Measurements from ENCODE around the gene NUAK1.
"Not testable (repeated sequence)": the region's sequence is repeated elsewhere in the genome, so short reads cannot be mapped to it uniquely, and the experiment has no call there.

The NUAK1 gene

DNA sequence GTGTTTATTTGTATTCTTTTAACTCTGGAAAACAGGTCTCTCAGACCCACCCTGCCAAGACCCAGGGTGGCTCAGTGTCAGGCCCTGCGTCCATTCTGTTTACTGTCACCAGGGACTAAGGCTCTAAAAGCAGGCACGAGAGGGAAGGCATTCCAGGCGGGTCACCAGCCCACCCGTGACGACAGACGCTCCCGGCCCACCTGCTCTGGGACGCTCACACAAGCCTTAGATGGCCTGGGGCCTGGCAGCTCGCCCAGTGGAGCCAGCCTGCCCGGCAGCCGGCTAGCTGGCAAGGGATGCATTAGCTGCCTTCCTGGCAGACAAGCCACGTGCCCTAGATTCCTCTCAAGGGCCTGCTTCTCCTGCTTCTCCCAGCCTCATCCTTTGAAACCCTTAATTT lies 9.2 kb upstream of the NUAK1 start:
- DNase-seq (ENCODE audit: low read depth, low spot score), result peak; percentile 75

DNA sequence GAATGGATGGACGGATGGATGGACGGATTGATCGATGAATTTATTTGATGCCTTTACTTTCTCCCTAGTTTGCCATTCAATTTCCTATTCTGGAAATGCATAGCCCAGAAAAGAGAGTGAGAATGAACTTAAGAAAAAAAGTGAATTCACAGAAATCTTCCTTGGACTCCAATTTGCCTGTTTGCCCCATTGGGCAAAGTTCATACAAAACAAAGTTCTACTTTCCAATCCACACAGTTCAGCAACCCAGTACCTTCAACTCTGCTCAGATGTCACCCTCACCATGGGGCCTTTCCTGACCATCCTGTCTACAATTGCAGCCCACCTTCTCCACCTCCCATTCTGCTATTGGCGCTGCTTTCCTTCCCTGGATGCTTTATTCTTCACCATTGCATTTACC lies 8.2 kb upstream of the NUAK1 start:
- no peak for DNase-seq (ENCODE audit: low read depth, low spot score)

DNA sequence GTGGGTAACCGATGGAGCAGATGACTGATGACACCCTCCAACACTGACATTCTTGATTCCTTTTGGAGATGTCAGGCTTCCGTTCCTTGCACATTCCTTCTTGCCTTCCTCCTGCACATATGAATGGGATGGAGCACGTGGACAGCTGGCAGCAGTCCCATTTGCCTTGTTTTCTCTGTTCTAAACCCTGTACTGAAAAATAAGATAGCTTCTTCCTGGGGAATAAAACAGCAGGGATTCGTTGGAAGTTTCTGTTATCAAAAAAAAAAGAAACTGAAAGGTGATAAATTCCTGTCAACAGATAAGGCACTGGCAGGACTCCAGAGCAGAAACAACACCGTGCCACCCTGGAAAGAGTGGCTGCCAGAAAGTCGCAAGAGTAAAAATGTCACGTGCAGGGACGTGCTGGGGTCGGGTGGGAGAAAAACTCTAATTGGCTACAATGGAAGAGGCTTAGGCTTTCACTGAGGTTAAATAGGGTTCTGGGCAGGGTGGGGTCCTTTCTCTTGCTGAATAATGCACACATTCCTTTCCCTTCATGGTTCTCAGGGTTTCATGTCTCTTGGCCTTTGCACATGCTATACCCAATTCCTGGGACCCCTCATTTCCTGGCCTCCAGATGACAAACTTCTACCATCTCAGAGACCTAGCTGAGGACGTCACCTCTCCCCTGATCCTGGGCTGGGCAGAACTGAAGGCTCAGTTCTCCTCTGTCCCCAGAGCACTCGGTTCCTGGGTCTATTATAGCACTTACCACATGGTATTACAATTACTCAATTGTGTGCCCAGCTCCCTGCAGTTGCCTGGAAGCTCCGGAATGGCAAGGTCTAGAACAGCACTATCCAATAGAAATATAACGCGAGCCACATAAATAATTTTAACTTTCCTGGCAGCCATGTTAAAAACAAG lies 7.0 kb upstream of the NUAK1 start:
- DNase-seq (ENCODE audit: low read depth, low spot score), result no peak

DNA sequence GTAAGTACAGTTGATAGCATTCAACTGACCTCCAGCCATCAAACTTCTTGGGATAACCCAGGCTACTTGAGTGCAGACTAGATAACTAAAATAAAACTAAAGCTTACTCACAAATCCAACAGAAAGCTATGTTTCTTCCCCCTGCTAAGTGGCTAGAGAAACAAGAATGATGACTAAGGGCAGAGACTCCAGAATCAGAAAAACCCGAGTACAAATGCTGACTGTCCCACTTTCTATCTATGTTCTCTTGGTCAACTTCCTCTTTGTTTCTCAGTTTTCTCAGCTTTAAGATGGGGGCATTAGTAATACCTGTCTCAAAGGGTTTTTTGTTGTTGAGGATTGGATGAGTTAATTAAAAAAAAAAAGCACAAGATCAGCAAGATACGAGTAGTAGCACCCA lies 6.1 kb upstream of the NUAK1 start:
- DNase-seq (ENCODE audit: low read depth, low spot score), result no peak

DNA sequence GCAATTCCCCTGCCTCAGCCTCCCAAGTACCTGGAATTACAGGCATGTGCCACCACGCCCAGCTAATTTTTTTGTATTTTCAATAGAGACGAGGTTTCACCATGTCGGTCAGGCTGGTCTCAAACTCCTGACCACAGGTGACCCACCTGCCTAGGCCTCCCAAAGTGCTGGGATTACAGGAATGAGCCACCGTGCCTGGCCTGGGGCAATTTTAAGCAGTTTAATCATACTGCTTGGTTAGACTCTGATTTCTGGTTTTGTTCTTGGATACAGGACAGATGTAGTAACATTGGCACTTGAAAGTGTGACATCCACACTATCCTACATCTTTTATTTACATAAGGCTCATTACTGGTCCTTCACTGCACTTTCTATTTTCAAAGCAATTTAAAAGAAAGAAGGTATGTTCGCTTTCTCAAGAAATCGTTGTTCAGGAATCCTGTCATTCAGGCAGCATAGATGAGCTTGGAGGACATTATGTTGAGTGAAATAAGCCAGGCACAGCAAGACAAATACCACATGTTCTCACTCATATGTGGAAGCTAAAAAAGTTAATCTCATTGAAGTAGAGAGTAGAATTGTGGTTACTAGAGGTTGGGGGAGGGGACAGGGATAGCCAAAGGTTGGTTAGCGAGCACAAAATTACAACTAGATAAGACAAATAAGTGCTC lies 4.0 kb upstream of the NUAK1 start:
- no peak for DNase-seq (ENCODE audit: low read depth, low spot score)

DNA sequence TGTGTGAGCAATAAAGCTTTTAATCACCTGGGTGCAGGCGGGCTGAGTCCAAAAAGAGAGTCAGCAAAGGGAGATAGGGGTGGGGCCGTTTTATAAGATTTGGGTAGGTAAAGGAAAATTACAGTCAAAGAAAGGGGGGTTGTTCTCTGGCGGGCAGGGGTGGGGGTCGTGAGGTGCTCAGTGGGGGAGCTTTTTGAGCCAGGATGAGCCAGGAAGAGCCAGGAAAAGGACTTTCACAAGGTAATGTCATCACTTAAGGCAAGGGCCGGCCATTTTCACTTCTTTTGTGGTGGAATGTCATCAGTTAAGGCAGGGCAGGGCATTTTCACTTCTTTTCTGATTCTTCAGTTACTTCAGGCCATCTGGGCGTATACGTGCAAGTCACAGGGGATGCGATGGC lies 3.2 kb upstream of the NUAK1 start:
- not testable (repeated sequence) for DNase-seq (ENCODE audit: low read depth, low spot score)

DNA sequence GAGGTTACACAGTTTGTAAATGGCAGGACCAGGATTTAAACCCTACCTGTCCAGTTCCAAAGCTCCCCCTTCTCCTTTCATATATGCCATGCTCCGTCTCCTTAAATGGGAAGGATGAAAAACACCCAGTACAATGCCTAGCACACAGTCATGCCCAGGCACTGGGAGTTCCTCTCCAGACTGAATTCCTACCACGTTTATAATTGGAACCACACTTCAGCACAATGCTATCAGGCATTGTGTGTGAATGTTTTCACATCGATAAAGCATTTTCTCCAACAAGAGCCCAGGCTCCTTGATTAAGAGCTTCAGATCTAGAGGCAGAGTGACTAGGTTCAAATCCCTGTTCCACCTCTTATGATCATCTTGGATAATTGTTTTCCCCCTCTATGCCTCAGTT lies 2.7 kb upstream of the NUAK1 start:
- DNase-seq (ENCODE audit: low read depth, low spot score), result peak; percentile 54

DNA sequence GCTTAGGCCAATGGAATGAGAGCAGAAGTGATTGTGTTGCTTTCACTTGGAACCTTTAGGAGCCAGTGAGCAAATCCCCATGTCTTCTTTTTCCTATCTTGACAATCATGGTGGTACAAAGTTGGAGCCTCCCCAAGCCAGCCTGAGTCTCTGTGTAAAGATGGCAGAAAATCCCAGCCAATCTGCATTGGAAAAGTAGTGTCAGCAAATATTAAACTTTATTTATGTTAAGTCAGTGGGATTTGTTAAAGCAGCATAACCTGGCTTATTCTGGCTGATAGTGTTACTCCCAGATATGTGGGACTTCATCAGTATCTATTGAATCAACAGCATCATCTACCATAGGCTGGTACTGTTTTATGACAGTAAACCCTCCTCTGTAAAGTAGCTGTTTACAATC lies 2.2 kb upstream of the NUAK1 start:
- DNase-seq (ENCODE audit: low read depth, low spot score), result no peak

DNA sequence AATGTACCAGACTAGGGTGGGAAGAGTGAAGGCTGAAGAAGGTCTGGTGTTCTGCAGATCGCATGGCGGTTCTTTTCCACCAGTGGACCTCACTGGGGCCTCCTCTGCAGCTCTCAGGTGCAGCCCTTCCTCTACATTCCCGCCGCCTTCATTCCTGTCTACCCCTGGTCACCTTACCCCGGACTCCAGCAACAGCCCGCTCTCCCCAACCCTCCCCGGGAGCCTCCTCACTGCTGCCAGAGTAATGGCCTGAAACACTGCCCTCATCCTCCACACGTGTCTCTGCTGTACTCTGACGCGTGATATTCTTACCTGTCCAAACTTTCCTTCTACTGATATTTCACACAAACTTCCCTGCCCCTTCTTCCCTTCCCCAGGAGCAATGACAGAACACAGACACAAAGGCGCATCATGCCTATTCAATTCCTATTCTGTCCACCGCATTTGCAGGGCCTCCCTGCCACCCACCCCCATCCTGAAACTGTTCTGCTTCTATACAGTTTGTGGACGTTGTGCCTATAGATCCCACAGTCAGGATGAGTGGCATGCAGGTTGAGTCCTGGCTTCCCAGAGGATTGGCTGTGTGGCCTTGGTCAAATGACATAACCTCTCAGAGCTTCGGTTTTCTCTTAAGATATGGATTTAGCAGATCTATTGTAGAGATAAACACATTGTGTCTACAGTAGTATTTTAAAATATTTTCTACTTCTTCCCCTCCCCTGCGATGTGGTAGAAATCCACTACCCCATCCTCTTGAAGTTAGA lies 1.7 kb upstream of the NUAK1 start:
- DNase-seq (ENCODE audit: low read depth, low spot score), result peak; percentile 37

DNA sequence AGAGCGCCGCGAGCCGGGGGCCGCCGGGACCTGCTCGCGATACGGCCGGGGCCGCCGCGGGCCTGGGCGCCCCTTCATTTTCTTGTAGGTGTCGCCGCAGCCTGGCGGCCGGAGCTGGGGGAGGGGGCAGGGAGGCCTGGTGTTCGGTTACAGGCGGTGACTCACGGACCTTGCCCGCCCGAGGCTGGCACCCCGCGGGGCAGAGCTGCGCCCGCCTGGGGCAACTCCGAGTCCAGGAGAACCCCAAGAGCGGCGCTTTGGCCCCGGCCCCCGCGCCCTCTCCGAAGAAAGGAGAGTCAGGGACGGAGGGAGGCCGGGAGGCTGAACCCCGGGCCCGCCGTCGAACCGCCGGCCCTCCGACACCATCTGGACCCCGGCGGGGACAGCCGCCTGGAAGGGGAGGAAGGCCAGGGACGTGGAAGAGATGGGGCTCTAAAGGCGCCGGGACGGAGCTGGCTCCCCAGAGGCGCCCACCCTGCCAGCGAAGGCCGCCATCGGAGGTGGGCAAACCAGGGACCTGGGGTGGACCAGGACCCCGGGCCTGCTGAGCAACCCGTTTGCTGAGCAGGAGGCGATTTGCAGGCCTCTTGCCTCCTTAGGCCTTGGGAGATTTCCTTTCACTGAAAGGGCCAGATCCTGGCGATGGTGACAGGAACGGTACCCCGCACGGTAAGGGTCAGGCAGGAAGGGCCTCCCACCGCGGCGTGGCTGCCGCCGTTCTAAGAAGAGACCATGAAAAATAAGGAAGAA lies 843 bp upstream of the NUAK1 start:
- DNase-seq (ENCODE audit: low read depth, low spot score), result peak; percentile 96

DNA sequence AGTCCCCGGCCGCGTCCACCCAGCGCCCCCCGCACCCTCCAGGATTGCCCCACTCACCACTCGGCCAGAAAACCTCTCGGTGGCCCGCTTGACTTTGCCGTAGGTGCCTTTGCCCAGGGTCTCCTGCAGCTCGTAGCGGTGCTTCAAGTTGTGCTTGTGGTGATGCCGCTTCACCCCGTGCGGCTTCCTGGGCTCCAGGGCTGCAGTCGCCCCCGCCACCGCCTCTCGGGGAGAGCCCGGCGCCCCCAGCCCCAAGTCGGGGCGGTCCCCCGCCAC lies 459 bp downstream of the NUAK1 start:
- peak; percentile 60 for DNase-seq (ENCODE audit: low read depth, low spot score)

DNA sequence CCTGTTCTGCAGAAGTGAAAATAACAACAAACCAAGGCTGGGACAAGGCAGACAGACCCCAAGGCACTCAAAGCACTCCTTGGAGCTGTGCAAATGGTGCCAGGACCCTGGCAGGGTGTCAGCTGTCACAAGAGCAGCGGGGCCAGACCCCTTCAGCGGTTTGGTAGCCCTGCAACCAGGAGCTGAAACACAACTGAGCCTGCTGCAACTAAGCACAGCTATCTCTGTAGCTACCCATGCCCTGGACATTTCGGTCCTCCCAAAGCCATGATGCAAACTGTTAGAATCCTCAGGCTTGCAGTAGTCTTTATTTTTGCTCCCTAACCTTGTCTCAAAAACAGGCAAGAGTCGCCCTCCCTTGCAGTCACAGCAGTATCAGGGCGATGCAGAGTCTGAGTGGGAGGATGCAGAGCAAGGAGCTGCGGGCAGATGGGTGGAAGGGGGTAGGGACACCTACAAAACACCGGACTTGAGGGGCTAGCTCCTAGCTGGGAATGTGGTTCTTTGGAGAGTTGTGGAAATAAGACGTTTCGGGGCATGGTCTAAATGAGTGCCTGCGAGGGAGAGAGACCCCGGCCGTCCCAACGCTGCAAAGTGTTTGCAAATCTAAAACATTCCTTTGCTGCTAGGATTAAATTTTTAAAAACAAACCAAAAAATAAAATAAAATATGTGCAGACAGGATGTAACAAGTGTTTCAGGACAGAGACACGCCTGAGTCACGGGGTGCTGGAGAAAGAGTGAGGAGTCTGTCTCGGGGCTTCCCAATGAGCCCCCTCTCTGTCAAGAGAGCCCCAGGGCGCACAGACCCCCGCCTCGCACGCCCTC lies 1.0 kb downstream of the NUAK1 start:
- DNase-seq (ENCODE audit: low read depth, low spot score), result peak; percentile 48

DNA sequence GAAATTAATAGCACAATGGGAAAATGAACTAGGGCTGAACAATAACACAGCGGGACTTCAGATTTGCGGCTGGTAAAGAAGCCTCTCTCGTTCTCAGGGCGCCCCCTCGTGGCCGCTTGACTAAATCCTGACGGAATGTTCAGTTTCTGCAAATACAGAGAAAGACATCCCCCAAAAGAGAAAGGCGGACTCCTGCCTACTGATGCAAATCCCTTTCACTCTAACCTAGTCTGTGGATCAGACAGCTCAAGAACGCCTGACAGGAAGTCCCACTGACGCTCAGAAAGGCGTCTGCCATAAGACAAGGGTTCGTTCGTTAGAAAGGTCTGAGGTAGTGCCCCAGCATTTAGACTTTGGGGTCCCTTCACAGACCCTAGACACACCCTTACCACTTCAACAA lies 2.5 kb downstream of the NUAK1 start:
- DNase-seq (ENCODE audit: low read depth, low spot score), result peak; percentile 95

DNA sequence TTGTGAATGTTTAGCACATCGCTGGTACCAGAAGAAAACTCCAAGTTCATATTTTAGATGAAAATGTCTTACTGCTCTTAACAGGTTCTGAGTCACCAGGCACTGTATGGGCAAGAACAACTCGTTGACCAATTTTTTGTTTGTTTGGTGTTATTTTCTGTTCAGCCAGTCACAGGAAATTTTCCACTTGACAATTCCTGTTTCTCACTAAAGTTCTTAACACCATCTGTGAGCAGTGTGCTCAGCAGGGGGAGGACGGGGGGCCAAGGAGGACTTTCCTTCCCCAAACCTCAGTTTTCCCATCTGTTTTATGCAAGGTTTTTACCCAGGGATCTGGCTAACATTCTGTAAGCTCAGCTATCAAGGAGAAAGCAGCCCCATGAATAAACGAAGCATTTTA lies 3.0 kb downstream of the NUAK1 start:
- DNase-seq (ENCODE audit: low read depth, low spot score), result peak; percentile 57

DNA sequence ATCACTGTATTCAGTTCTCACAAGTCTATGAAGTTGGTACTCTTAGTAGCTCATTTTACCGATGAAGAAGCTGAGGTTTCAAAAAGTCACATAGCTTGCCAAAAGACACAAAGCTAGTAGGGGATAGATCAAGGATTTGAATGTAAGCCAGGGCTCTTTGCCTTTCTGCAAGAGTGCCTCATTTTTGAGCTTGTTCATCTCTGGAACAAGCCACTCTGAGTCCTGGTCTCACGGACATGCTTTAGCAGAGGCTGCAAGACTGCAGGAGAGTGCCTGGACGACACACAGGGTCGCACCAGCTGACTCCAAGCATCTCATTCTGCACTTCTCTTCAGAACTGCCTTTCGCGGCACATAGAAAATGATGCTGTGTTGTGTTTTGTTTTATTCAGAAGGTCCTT lies 3.7 kb downstream of the NUAK1 start:
- DNase-seq (ENCODE audit: low read depth, low spot score), result peak; percentile 77

DNA sequence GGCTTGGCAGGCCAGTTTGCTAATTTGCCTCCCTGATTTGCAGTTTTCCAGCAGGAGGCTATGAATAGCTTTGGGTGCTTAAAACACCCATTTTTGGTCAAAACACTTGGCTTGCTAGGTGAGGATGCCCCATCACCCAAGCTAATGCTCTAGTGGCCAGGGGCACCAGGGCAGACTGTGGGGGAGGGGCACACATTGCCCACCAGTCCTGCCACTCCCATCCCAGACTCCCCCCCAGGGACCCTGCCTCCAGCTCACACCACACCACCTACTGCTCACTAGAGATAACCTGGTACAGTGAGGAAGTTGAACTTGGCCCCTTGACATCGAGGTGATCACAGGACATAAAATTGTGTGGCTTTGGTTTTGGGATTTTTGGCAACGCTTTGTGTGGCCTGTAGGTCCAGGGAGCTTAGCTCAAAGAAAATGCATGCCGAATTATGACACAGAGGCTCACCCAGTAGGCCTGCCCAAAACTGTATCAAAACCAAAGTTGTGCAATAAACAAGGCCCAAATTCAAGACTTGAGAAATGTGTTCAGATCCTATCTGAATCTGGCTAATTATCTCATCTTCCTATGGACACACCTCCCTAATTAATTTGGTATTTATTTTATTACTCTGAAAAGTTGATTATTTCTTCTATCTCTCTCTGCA lies 4.3 kb downstream of the NUAK1 start:
- no peak for DNase-seq (ENCODE audit: low read depth, low spot score)

DNA sequence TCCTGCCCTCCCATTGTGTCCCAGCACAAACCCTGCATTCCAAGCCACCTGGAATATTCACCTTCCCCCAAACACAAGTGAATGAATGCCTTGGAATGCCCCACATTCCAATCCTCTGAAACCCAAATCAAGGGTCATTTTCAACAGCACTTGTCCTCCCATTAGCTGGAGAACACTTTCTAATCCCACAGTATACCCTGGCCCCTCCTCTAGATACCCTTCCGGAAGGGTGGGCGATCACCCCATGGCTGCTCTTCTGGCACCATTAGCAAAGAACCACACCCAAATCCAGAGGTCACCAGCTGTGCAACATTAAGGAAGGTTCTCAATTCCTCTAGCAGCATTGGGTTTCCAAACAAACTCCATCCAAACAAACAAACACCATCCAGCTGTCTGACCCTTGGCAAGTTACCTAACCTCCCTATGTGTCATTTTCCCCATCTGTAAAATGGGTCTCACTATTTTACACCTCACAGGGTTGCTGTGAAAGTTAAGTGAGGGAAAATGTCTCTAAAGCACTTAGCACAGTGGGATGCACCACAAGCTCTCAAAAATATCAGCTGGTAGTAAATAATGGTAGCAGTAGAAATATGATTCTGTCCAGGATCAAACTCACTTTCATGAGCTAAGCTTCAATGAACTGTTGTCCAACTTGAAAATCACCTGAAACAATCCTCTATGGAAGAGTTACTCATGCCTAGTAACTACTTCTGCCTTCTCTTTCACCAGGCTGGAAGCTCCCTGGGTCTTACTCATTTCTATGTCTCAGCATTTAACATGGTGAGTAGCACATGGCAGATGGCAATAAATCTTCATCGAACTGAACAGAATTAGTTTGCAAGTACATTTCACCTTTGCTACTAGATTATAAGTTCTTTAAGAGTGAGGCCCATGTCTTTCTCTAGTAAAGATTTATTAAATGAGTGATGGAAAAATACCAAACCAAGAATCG lies 5.3 kb downstream of the NUAK1 start:
- peak; percentile 64 for DNase-seq (ENCODE audit: low read depth, low spot score)

DNA sequence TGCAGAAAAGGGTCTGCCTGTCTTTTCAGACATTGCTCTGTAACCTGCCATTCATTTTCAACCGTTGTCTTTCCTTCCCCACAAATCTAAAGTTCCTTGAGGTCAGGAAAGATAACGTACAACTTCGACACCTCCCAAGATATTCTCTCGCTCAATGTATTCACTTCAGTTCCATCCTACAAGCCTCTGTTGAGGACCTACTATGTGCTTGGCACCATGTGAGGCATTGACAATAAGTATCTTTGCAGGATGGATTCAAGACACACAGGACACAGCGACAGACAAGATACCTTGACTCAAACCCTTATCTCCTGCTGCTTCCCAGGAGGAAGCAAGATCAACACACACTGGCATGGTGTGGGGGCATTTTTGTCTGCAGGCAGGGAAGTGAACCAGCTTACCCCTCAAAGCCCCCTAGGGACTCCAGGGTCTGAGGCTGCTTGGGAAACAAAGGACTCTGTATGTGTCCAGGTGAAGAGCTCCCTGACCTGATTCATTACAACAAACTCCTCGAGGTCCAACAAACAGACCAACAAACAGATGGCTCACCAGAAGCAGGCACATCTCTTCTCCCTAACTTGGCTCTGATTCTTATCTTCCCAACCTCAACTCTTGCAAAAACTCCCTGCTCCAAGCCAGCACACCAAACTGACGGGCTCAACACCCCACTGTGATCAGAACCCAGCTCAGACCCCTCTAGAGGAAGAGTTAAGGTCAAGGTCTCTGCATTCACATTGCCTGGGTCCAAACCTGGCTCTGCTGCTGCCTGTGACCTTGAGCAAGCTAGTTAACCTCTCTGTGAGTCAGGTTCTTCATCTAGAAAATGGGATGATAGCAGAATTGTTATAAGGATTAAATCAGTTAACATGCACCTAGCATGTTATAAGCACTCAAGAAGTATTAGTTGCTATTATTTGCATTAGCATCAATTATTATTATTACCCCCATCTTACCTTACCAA lies 6.3 kb downstream of the NUAK1 start:
- DNase-seq (ENCODE audit: low read depth, low spot score), result no peak
